SIG-M5 (cell line): ENCODE data around the gene C14orf119.

ENCODE experiments used
- DNase-seq: peaks from one replicate; lab custom pipeline; 2025; lab: John Stamatoyannopoulos, UW

Gene C14orf119

DNA sequence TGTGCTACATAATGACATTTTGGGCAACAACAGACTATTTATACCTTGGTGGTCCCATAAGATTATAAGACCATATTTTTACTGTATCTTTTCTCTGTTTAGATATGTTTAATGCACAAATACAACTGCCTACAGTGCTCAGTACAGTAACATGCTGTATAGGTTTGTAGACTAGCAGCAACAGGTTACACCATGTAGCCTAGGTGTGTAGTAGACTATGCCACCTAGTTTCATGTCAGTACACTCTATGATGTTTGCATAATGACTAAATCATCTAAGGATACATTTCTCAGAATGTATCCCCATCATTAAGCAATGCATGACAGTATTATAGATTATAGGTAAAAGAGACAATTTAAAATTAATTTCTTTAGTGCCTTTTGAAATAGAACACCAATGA is 54.4 kb downstream of the C14orf119 start:
- no peak for DNase-seq
